HTERT RPE-1 (cell line): ENCODE data around the gene WDR62.

Experiments
- in situ Hi-C: fragments of 300-500 bp; cut with MboI; formaldehyde crosslinking; loops from 4 replicates; pipeline ENCODE4 v1.14.3; 2020; ENCODE audit warnings: low sequenced_read_pairs

WDR62 gene

DNA sequence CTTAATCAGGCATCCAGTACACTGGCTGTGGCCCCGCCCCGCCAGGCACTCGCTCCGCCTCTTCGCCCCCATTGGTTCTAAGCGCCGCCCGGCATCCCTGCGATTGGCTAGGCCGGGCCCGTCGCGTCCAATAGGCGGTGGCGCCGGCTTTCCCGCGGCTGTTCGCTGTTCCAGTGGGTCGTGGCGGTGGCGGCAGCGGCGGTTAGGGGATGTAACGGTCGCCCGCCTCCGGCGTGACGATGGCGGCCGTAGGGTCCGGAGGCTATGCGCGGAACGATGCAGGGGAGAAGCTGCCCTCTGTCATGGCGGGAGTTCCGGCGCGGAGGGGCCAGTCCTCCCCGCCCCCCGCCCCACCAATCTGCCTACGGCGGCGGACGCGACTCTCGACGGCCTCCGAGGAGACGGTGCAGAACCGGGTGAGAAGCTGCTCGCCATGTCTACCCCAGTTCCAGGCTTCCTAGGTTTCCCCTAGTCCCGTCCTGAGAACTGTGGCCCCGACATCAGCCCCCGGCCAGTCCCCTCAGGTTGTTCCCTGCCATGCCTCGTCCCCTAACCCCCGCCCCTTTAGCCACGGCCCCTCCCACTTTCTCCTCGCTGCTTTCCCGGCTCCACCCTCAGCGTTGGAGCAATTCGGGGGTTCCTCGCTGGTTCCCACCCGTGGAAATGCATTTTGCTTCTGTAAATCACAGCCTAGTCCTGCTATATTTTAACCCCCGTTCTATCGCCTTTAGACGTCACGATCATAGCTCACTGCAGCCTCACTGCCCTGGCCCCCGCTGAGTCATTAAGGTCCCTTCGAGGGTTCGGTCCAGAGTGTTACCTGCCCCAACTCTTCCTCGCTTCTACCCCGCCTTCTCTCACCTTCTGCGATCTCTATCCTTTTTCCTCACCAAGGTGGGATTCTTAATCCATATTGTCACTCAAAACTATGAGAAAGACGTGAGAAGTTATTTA lies at the start of gene WDR62:
TSS of gene WDR62 (plus strand) at position 165 of the 954 bp plus-strand sequence. CDS start at position 240, 75 bp downstream.
- in situ Hi-C loops: no loop called here

DNA sequence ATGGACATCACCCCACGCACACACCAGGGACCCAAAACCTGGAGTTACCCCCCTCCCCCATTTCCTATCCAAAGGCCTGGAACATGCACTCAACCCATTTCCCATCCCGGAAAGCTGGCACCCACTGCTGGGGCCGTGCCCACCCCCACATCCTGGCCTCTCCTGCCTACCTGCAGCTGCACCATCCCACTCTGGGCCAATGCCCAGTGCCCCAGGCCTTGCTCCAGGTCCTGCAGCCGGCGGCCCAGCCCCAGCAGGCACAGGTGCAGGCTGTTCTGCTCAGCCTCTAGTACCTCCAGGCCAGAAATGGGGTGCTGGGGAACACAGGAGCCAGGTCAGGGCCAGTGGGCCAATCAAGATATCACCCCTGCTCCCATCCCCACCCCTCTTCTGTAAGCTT lies 47.7 kb upstream of the WDR62 start:
- in situ Hi-C loops: no loop called here

DNA sequence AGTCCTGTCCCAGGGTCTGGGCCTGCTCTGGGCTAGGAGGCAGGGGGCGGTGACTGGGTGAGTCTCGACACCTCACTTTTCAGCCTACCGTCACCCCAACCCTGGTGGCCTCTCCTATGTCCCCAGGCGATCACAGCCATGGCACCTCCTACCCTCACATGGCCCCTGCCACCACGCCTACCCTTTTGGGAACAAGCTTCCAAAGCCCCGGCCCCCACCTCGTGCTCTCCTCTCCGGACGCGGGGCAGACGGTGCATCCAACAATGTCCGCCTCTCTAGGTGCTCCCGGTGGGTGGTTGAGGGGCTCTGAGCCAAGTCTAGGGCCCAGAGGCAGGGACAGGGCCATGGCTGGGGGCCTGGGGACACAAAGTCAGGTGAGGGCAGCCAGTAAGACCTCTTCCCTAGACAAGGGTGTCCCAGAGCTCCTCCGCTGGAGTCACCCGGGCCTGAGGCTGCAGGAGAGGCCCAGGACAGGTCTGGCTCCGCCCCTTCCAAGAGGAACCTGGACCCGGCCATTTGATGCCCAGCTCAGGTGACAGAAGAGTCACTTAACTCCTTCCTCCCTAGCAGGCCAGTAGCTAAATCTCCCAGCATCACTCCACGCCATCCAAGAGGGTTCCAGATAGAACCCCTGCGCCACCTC lies 46.2 kb upstream of the WDR62 start, which contains the start of gene SYNE4:
TSS of gene SYNE4 (minus strand) at position 478 of the 643 bp plus-strand sequence. CDS start at position 346, 132 bp downstream.
- in situ Hi-C loops: no loop called here

DNA sequence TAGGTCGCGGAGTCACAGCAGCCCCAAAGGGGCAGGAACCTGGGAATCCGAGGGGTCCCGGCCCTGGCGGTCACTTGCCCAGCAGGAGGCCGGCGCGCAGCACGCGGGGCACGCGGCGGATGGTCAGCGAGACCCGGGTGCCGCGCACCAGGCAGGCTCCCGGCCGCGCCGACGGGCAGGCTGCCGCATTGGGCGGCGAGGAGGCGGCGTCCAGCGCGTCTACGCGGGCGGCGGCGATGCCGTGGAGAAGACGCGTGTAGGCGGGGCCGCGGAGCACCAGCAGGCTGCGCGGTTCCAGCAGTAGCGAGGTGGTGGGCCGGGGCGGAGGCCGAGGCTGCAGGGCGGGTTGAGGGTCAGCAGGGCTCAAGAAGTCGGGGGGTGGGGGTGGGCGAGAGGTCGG lies 45.5 kb upstream of the WDR62 start:
- in situ Hi-C loops: no loop called here

DNA sequence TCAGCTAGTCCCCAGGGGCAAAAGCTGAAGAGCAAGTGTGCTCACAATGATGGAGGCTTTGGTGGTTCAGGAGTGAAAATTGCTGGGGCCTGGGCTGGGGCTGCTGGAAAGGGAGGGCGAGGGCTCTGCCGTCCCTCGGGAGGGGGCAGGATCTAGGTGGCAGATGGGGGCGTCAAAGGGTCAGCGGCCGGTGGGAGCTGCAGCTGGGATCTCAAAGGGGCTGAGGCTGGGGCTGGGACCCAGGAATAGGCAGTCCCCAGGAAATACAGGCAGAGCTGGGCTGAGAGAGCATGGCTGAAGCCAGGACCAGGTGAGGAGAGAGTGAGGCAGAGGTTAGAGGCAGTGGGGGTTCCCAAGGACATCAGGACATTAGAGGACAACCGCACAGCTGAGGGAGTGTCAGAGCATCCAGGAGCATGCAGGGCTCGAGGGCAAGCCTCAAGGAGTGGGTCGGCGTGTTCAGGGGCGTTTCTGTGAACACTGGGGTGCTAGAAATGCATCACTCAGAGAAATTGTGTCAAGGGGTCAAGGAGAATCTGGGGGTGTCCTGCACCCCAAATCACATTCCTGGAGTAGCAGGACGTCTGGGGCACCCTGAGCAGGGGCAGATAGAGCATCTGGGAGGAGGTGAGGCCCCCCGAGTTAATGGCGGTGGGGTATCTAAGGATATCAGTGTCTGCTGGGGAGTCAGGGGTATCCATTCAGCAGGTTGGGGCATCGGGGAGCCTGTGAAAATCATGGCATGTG lies 44.9 kb upstream of the WDR62 start:
- in situ Hi-C loops: no loop called here

DNA sequence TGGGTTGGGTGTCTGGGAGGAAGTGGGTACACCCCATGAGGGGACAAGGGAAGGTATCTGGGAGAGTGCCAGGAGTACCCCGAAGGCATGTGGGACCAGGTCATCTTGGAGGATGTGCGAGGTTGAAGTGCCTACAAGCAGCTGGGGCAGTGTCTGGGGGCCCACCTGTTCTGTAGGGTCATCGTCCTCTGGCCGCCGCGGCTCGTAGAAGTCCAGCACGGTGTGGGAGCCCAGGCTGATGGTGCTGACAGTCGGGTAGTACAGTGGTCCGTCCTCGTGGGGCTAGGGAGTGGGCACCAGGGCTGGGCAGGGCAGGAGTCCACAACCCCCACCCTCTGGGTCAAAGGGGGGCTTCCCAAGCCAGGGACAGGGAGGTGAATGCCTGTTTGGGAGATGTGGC lies 44.3 kb upstream of the WDR62 start:
- in situ Hi-C loops: no loop called here

DNA sequence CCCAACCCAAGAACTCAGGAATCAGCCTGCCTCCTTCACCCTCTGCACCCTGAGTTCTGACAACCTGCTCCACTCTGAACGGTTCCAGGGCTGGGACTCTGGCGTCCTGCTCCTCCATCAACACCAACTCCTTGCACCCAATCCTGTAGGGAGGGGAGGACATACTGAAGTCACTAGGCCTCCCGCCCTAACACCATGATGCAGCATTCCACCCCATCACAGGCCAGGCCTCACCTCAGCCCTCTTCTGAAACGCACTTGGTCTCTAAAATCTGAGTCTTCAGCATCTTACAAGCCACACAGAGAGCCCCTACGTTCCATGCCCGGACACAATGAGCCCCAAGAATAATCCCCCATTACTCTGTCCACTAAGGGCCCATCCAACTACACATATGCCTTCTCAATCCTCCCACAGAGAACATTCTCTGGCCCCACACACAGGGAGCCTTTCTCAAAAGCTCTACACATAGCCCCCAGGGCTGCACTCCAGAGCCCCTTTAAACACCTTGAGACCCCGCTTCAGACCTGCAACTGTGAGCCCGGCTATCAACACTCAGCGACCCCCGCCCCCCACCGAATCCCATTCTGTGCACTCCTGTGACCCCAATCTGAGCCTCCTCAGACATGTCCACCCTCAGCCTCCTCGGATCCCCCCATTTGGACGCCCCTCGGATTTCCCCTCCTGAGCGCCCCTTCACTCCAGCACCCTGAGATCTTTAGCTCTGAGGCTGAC lies 41.3 kb upstream of the WDR62 start:
- in situ Hi-C loops: no loop called here

DNA sequence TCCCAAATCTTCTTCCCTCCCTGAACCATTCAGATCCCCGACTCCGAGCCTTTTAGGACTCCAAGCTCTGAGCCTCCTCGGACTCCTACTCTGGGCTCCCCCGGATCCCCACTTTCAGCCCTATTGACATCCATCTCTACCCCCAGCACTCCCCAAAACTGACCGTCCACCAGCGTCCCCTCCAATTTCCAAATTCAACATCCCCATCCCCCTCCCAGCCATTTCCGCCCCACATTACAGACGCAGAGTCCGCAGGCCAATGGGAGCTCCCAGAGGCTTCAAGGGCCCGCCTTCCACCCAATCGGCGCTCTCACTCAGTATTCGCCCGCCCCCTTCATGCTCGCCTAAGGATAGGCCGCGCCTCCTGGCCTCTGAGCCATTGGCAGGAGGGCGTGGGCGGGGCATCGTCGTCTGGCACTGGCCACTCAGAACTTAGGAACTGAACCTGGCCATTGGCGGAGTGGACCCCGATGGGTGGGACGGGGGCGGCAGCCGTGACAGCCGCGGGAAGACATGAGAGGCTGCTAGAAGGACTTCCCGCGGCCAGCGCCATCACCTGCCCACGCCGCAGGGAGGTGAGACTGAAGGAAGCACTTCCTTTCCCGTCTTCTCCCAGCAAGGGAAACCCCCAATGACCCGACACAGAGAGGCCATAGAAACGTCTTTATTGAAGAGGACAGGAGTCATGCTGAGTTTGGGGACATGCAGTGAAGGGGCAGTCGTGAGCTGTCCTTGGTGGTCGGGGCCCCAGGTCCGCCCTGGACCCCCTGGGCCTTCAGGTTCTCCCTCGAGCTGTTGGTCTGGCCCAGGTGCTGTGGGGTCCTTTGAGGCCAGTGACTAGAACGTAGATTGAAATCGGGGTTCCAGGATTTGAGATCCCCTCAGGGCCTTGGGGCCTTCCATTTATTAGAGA lies 40.4 kb upstream of the WDR62 start, which contains the start of gene ALKBH6:
TSS of gene ALKBH6 (minus strand) at position 202 of the 913 bp plus-strand sequence. CDS start 816 bp downstream, outside the sequence.
- in situ Hi-C loops: no loop called here

DNA sequence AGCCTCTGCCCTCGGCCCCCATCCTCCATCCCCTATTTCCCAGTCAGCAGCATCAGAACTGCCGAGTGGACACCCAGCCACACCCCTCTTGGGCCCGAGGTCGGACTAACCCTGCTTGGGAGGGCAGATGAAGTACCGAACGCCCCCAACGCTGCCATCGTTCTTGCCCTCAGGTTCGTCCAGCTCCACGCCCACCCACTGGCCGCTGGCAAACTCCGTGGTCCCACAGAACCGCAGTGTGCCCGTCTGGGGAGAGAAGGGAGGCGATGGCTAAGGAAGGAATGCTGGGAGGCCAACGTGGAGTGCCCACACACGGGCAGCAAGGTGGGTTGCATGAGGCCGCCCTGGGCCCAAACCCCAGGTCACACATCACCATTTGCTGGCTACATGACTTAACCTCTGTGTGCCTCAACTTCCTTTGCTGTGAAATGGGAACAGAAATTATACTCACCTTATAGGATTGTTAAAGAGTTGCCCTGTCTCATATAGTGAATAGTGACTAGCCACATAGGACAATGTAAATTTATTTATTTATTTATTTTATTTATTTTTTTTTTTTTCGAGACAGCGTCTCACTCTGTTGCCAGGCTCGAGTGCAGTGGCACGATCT lies 35.5 kb upstream of the WDR62 start:
- in situ Hi-C loops: no loop called here

DNA sequence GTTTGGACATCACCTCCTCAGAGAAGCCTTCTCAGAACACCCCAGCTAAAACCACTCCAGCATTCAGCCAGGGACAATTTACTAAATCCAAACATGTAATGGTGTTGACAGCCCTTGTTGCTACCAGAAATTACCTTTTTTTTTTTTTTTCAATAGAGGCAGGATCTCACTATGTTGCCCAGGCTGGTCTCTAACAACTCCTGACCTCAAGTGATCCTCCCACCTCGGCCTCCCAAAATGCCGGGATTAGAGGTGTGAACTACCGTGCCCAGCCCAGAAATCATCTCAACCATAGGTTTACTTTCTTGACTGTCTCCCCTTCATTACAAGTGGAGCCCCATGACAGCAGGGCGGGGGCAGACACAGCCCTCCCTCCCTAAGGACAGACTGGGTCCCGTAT lies 31.3 kb upstream of the WDR62 start:
- in situ Hi-C loops: no loop called here

DNA sequence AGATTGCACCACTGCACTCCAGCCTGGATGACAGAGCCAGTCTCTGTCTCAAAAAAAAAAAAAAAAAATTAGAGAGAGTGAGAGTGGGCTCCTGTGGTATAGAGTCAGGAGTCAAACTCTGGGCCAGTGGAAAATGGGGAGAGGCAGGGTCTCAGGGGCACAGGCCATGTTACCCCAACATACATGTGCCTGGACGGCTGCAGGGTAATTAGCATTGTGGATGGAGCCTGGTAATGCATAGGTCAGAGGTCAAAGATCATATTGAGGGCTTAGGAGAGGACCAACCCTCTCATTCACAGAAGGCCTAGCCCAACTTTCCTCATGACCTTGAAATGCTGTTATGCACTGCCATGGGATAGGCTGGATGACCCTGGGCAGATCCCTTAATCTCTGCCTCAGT lies 29.2 kb upstream of the WDR62 start:
- in situ Hi-C loops: no loop called here

DNA sequence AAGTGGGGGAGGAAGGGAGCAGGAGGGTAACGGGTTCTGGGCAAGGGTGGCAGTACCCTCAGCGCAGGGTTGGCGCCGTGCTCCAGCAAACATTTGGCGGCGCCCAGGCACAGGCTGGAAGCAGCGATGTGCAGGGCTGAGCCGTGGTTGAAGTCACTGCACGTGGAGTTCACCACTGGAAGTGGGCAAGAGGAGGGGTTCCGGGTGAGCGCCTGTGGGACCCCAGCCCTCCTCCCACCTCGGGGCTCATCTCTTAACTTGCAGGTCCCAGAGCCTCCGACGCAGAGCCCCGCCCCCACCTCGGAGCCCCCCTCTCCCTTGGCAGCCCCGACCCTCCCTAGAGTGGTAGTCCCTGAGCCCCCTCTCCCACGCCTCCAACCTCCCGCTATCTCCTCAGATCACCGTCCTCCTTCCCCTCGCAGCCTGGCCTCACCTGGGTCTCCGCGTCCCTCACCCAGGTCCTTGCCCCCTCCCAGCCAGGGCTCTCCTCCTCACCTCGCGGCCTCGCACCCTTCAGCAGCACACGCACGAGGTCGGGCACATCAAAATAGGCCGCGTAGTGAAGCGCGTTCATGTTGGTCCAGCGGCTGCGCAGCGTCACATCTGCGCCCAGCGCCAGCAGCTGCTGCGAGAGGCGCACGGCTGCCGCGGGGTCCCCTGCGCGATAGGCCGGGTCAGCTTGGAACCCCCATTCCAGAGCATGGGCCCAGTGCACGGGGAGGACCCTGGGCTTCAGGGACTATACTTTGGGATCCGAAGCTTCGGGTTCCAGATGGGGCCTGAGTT lies 28.4 kb upstream of the WDR62 start:
- in situ Hi-C loops: no loop called here

DNA sequence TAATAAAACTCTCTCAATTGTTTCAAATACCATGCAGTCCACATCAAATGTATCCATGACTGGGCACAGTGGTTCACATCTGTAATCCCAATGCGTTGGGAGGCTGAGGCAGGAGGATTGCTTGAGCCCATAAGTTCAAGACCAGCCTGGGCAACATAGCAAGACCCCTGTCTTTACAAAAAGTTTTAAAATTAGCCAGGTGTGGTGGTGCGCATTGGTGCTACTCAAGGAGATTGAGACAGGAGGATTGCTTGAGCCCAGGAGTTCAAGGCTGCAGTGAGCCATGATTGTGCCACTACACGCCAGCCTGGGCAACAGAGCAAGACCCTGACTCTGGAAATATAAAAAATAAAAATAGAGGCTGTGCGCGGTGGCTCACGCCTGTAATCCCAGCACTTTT lies 27.0 kb upstream of the WDR62 start:
- in situ Hi-C loops: no loop called here

DNA sequence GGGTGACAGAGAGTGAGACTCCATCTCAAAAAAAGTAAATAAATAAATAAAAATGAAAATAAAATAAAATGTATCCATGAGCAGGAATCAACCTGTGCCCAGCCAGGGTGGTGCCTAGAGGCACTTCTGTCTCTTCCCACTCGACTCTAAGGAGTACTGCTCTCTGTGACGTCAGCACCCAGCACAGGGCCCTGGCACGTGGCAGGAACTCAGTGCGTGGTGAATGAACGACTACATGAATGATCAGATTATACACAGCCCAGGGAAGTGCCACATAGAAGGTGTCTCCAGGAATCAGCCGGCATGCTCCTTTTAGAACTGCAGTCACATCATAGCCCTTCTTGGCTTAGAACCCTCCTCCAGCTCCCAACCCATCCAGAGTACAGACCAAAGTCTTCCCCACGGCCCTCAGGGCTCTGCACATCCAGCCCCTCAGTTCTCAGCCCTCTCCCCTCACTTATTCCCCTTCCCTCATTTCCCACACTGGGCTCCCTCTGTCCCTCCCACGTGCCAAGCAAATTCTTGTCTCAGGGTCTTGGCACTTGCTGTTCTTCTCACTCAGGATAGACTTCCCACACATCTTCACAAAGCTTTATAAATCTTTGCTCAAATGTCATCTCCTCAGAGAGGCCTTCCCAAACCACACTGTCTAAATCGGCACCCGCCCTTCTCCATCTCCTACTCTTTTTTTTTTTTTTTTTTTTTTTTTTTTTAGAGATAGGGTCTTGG lies 26.2 kb upstream of the WDR62 start:
- in situ Hi-C loops: no loop called here

DNA sequence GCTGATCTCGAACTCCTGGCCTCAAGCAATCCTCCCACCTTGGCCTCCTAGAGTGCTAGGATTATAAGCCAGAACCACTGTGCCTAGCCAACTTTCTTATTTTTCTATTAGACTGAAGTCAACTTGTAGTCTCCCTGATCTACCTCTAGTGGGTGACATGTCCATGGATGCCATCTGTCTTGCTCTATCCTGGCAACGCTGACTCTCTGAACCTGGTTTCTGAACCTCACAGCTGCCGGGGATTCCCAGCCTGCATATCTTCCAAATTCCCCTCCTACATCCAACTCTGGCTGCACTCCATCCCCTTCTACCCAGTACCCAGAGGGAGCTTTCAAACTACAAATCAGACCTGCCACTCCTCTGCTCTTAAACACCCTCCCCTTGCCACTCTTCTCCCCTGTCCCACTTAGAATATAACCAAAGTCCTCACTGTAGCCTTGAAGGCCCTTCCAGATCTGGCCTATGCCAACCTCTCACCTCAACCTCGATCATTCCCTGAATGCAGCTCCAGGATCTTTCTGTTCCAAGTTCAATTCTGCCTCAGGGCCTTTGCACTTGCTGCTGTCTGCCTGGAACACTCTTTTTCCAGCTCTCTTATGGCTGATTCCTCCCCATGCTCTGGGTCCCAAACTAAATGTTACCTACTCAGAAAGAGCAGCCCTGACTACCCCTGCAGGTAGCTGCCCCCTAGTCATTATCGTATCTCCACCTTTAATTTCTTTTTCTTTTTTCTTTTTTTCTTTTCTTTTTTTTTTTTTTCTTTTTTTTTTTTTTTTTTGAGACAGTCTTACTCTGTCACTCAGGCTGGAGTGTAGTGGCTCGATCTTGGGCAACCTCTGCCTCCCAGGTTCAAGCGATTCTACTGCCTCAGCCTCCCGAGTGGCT lies 24.2 kb upstream of the WDR62 start:
- in situ Hi-C loops: no loop called here

DNA sequence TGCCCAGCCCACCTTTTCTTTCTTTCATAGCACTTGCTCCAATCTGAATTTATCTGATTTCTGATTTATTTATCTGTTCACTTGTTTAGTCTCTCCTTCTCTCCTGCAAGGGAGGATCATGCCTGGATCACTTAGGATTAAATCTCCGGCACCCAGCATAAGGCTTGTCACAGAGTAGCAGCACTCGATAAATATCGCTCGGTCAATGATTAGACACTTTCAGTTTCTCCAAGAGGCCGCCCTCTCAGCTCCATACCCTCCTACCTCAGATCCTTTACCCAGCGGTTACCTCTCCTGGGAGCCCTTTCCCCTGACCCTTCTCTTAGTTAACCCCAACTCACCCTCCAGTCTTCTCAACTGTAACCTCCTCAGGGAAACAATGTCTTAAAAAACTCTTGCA lies 23.4 kb upstream of the WDR62 start:
- in situ Hi-C loops: no loop called here
